ENCODE results near the gene CD244.
"Not testable (repeated sequence)": the region's sequence is repeated elsewhere in the genome, so short reads cannot be mapped to it uniquely, and the experiment has no call there.

CD244 gene, protein sequence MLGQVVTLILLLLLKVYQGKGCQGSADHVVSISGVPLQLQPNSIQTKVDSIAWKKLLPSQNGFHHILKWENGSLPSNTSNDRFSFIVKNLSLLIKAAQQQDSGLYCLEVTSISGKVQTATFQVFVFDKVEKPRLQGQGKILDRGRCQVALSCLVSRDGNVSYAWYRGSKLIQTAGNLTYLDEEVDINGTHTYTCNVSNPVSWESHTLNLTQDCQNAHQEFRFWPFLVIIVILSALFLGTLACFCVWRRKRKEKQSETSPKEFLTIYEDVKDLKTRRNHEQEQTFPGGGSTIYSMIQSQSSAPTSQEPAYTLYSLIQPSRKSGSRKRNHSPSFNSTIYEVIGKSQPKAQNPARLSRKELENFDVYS

DNA sequence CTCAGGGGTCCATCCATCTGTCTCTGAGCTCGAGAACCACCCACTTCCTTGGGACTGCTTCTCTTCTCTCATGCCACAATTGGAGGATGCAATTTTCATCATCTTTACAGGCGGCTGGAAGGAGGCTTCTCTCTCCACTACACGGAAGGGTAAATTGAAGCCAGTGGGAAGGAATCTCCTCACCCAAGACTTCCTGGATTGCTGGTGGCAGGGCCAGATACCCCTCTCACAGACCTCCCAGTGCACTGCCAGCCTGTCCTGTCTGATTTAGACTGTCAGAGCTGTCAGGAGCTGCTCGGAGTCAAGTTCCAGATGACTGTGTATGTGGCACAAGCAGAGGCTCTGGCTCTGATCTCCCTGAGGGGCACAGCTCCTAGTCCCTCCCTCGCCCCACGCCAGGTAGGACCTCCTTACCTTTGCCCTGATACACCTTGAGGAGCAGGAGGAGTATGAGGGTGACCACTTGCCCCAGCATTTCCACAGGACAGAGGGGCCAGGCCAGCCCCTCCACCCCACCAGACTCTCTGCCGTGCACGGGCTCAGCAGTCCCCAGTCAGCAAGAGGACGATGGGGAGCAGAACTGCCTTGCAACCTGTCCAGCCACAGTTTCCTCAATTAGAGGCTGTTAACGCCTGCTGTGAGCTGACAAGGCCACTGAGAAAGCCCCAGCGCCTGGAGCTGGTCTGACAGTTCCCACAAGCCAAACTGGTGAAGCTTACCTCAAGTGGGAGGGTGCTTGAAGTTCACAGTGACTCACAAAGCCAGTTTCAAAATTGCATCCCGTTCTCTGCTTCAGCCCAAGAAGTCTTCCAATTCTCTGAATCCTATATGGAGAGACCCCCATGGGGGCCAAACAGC lies at the start of gene CD244:
TSS of gene CD244 (minus strand) at position 685 of the 858 bp plus-strand sequence. CDS start at position 475, 210 bp downstream.
- peak in 1 of 2 donors; percentile 10 for DNase-seq (ENCODE audit: low read depth in 1 of 2, low spot score in 1 of 2)

DNA sequence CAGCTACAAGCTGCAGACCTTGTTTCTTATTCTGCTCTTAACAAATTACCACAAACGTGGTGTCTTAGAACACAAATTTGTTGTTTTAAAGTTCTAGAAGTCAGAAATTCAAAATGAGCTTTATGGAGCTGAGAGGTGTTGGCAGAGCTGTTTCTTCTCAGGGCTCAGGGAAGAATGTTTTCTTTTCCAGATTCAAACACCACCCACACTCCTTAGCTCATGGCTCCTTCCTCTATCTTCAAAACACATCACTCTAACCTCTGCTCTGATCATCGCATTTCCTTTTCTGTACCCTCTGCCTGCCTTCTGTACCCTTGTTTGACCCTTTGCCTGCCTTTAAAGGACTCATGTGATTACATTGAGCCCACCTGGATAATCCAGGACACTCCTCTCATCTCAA lies 49.2 kb upstream of the CD244 start:
- no peak for DNase-seq (ENCODE audit: low read depth in 1 of 2, low spot score in 1 of 2)

DNA sequence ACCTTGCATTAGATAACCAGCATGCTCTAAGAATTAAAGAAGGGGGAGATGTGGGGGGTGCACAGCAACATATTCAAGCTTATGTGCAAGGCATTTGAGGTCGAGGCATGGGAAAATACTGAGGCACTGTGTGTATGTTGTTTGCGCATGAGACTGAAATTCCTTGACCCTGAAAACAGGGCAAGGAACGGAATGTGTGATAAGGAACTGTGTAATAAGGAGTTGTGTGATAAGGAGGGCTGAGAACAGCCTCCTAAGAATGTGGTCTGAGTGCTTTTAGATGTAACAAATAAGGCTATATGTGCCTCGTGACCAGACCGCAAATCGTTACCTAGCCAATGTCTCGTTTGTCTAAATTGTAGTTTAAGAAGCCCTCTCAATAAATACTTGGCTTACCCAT lies 48.8 kb upstream of the CD244 start:
- DNase-seq (ENCODE audit: low read depth in 1 of 2, low spot score in 1 of 2) = no peak

DNA sequence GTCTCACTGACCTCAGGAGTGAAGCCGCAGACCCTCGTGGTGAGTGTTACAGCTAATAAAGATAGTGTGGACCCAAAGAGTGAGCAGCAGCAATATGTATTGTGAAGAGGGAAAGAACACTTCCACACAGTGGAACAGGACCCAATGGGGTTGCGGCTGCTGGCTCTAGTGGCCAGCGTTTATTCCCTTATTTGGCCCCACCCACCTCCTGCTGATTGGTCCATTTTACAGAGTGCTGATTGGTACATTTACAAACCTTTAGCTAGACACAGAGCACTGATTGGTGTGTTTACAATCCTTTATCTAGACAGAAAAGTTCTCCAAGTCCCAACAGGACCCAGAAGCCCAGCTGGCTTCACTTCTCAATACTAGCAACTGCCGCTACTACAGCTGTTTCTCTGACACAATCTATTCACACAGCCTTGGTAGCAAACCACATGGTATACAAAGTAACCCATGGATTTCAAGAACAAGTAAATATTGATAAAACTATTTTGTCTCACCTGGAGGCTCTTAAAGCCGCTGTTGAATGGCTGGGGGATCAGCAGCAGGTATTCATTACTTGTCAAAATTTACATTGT lies 47.6 kb upstream of the CD244 start:
- DNase-seq (ENCODE audit: low read depth in 1 of 2, low spot score in 1 of 2) = no peak

DNA sequence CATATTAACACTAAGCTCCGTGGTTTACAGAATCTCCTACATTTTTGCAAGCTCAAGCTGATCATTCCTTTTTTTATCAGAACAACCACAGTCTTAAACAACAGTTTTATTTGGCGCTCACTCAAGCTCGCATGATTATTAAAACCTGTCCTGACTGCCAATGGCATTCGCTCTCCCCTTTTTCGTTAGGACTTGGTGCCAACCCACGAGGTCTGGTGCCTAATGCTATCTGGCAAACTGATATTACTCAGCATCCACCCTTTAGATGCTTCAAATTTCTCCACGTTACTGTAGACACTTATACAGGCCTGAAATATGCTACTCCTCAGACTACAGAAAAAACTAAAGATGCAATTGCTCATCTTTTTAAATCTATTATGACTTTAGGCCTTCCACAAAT lies 45.3 kb upstream of the CD244 start:
- DNase-seq (ENCODE audit: low read depth in 1 of 2, low spot score in 1 of 2) = no peak

DNA sequence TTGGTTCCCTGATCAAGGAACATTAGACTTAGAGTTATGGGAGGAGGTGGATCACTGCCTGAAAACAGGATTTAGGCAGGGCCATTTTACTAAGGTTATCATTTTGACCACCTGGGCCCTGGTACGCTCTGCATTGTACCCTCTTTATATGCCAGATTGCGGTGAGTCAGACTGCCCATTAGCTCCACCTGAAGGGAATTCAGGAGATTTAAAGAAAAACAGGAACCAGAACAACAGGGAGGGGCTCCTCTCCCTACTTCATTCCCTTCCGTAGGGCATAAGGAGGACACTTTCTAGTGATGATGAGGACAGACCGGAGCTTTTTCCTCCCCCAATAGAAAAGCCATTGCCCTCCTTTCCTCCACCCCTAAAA lies 42.9 kb upstream of the CD244 start:
- no peak for DNase-seq (ENCODE audit: low read depth in 1 of 2, low spot score in 1 of 2)

DNA sequence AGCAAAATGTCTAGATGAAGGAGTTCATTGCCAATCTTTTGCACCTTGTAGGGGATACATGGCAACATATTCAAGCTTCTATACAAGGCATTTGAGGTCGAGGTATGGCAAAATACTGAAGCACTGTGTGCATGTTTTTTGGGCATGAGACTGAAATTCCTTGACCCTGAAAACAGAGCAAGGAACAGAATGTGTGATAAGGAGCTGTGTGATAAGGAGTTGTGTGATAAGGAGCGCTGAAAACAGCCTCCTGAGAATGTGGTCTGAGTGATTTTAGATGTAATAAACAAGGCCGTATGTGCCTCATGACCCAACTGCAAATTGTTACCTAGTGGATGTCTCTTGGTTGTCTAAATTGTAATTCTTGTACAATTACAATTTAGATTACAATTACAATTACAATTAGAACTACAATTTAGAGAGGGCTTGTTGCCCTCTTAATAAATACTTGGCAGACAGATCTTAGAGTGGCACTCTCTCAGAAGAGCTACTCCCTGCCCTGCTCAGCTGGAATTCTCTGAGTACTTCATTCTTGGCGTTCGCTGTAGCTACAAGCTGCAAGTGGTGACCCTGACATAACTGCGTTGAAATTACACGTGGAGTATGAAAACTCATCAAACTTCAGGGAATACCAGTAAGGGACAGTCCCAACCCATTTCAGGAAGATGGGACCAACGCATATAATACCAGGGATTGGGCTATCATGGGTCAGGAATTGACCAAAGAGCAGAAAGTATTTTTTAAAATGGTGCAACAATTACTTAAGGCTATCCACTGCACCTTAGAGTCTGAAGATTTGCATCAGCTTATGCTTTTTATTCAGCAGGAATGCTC lies 42.3 kb upstream of the CD244 start:
- no peak for DNase-seq (ENCODE audit: low read depth in 1 of 2, low spot score in 1 of 2)

DNA sequence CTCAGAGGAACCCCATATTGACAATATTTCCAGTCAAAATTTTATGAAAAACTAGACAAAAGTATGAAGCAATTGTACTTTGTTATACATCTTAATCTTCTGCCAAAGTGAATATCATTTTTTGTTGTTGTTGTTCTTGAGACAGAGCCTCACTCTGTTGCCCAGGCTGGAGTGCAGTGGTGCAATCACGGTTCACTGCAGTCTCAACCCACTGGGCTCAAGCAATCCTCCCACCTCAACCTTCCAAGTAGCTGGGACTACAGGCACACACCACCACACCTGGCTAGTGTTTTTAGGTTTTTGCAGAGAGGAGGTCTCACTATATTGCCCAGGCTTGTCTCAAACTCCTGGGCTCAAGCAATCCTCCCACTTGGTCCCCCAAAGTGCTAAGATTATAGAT lies 39.6 kb upstream of the CD244 start:
- DNase-seq (ENCODE audit: low read depth in 1 of 2, low spot score in 1 of 2) = not testable (repeated sequence)

DNA sequence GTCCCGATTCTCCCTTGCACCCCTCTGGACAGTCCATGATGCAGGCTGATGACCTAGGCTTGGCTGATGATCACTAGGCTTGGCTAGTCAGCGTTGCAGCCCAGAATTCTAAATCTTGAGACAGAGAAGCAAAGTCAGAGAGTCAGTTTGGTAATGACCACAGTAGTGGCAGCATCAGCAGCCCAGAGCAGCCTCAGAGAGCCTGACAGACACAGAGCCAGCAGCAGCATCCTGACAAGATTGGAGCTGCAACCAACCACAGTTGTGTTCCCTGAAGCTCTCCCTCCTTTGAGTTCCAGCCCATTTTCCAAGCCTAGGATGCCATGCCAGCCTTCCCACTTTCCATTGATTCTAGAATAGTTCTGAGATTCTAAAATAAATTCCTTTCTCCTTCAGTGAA lies 39.1 kb upstream of the CD244 start:
- no peak for DNase-seq (ENCODE audit: low read depth in 1 of 2, low spot score in 1 of 2)

DNA sequence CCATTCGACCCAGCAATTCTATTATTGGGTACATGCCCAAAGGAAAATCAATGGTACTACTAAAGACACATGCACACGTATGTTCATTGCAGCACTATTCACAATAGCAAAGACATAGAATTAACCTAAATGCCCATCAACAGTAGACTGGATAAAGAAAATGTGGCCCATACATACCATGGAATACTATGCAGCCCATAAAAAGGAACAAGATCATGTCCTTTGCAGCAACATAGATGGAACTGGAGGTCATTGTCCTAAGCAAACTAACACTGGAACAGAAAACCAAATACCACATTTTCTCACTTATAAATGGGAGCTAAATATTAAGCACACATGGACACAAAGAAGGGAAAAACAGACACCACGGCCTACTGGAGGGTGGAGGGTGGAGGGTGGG lies 38.0 kb upstream of the CD244 start:
- not testable (repeated sequence) for DNase-seq (ENCODE audit: low read depth in 1 of 2, low spot score in 1 of 2)

DNA sequence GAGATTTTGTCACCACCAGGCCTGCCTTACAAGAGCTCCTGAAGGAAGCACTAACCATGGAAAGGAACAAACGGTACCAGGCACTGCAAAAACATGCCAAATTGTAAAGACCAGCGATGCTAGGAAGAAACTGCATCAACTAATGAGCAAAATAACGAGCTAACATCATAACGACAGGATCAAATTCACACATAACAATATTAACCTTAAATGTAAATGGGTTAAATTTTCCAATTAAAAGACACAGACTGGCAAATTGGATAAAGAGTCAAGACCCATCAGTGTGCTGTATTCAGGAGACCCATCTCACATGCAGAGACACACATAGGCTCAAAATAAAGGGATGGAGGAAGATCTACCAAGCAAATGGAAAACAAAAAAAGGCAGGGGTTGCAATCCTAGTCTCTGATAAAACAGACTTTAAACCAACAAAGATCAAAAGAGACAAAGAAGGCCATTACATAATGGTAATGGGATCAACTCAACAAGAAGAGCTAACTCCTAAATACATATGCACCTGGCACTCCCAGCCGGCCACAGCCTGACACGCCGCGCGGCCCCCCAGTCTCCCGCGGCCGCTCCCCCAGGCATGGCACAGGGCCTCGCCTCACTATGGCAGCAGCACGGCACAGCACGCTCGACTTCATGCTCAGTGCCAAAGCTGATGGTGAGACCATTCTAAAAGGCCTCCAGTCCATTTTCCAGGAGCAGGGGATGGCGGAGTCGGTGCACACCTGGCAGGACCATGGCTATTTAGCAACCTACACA lies 31.9 kb upstream of the CD244 start:
- DNase-seq (ENCODE audit: low read depth in 1 of 2, low spot score in 1 of 2) = not testable (repeated sequence)

DNA sequence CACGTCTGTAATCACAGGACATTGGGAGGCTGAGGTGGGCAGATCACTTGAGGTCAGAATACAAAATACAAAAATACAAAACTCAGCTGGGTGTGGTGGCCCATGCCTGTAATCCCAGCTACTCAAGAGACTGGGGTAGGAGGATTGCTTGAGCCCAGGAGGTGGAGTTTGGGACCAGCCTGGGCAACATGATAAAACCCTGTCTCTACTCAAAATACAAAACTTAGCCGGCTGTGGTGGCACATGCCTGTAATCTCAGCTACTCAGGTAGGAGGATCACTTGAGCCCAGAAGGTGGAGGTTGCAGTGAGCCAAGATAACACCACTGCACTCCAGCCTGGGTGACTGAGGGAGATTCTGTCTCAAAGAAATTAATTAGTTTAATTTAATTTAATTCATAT lies 28.8 kb upstream of the CD244 start:
- DNase-seq (ENCODE audit: low read depth in 1 of 2, low spot score in 1 of 2) = no peak

DNA sequence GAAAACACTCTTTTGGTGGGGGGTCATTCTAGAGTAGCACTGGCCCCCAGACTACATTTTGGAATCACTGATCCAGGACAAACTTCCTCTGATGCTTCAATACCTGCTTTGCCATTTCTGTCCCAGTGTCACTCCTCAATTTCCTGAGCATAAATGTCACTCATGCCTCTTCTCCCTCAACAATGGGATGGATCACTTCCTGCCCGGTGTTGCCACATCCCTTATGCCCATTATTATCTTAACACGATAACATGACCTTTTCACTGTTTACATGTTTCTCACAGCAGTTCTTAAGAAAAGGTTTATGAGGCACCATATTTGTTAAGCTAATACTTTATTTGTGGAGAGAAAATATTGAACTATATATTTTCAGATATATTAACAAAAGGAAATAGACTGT lies 26.2 kb upstream of the CD244 start:
- no peak for DNase-seq (ENCODE audit: low read depth in 1 of 2, low spot score in 1 of 2)

DNA sequence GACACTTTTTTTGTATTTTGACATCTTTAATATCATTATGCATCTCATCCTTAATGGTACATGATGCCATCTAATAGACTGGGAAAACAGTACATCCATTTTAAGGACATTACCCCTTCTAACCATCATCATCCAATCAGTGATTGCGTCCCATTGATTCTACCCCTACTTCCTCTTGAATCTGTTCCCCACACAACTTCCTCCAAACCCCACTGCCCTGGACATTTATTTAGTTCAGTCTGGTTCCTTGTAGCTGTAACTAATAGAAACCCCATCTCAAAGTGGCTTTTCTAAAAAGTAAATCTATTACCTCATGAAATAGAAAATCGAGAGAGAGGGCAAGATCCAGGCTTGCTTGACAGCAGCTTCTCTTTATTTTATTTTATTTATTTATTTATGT lies 24.4 kb upstream of the CD244 start:
- DNase-seq (ENCODE audit: low read depth in 1 of 2, low spot score in 1 of 2) = no peak

DNA sequence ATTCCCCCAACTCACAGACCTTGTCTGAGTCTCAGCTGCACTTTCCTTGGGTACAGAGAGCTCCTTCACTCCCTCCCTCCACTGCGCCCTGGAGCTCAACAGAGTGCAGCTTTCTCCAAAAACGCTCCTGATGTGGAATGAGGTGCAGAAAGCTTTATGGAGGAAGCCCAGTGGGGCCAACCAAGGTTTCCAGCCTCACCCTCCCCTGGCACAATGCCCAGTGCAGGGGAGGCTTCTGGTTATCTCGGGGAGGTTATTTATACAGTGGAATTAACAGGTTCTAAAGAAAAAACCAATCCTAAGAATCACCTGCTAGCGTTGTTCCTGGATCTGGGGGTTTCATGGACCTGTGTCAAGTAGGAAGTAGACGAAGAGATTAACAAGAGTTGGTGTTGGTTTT lies 22.4 kb upstream of the CD244 start, which contains the start of gene ITLN1:
TSS of gene ITLN1 (minus strand) at position 139 of the 400 bp plus-strand sequence. CDS start 303 bp downstream, outside the sequence.
- no peak for DNase-seq (ENCODE audit: low read depth in 1 of 2, low spot score in 1 of 2)

DNA sequence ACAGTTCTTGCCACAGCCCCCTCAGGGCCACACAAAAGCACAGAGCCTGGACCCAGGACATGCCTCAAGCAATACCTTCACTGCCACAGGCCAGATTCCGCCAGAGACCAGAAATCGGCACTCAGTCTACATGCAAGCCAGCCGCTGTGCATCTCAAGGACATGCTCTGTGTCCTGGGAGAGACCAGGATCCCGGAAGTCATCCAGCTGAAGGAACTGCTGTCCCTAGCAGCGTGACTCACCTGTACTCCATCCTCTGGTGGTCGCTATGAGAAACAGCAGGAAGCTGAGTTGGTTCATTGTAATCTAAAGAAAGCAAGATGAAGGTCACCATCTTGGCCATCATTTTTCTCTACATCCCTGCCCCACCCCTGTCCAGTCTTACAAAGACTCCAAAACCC lies 21.9 kb upstream of the CD244 start:
- DNase-seq (ENCODE audit: low read depth in 1 of 2, low spot score in 1 of 2) = no peak

DNA sequence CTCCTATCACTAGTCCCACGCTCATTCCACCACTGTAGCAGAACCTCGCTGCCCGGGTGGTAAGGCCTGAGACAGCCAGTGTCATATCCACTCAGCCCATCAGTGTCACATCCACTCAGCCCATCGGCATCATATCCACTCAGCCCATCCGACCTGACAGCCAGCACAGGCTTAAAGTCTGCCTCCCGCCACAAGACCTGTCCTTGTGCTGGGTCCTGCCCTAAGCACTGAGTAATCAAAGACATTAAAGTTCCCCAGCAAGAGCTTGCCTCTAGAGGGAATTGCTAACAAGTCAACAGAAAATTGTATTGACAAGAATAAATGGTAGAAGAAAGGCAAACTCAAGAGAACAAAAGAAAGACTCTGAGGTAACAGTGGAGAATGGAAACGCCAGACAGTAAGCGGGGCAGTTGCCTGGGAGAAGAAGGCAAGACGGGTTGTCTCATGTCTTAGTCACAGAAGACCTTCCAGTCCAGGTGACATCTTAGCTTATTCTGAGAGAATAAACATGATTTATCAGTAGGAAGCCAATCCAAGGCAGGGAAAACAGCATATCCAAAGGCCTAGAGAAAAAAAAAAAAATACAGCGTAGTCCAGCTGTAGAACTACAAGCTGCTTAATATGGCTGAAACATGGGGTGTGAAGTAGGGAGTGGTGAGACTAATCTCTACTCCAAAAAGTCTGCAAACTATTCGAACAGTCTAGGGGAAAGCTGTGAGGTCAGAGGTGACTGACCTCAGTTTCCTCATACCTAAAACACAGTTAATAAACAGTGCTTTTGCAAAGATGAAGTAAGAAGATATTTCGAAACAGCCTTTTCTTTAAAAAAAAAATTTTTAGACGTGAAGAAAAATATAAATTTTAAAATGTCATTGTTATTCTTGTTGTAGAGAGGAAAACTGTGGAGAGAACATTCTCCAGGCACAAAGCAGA lies 21.2 kb upstream of the CD244 start:
- no peak for DNase-seq (ENCODE audit: low read depth in 1 of 2, low spot score in 1 of 2)

DNA sequence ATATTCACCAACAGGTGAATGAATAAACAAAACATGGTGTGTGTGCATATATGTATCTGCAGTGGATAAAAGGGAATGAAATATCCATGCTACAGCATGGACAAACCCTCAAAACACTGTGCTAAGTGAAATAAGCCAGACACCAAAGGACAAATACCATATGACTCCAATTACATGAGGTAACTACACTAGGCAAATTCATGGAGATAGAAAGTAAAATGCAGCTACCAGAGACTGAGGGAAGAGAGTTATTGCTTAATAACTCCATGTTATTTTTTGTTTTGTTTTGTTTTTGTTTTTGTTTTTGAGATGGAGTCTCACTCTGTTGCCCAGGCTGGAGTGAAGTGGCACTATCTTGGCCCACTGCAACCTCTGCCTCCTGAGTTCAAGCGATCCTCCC lies 19.9 kb upstream of the CD244 start:
- no peak for DNase-seq (ENCODE audit: low read depth in 1 of 2, low spot score in 1 of 2)

DNA sequence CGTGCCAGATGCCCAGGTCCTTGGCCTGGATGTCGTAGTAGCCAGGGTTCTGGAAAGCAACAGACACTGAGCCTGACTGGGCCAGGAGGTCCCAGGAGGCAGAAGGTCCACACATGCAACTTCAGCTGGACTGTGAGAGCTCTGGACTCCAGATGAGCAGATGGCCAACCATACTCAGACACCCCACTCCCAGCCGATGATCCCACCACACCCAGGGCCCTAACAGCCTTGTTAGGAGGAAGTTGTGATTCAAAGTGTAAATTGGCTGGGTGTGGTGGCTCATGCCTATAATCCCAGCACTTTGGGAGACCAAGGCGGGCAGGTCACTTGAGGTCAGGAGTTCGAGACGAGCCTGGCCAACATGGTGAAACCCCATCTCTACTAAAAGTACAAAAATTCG lies 18.6 kb upstream of the CD244 start:
- not testable (repeated sequence) for DNase-seq (ENCODE audit: low read depth in 1 of 2, low spot score in 1 of 2)
